ENCODE measurements around the gene CYP27A1.

Gene CYP27A1

GRCh38 chr2:218743068-218743467, 38.9 kb upstream of the CYP27A1 start:
- DNase-seq, result no peak
- in situ Hi-C loops (cut with HindIII; ENCODE audit: low pct_ligation_motif_present, low sequenced_read_pairs), result no loop called here
- Histone ChIP-seq H3K4me3 (ENCODE audit: low read depth, low read length) (no peak overlapping the region), H3K36me3 (replicated peaks) (peaks cover 40% of the 10 kb centered on the region), H3K27ac (no peak overlapping the region), H3K27me3 (replicated peaks) (no peaks in the 10 kb centered on the region)
- TF ChIP-seq CTCF (IDR thresholded peaks at IDR 0.05; ENCODE audit: low read depth, low read length, missing control alignments), result no peak

- no peak for DNase-seq
- Histone ChIP-seq H3K4me3 (ENCODE audit: low read depth, low read length) (no peak overlapping the region), H3K27me3 (replicated peaks) (no peaks in the 10 kb centered on the region), H3K27ac (no peak overlapping the region), H3K36me3 (replicated peaks) (peaks cover 42% of the 10 kb centered on the region)
- no peak for TF ChIP-seq CTCF (IDR thresholded peaks at IDR 0.05; ENCODE audit: low read depth, low read length, missing control alignments)
- in situ Hi-C loops (cut with HindIII; ENCODE audit: low pct_ligation_motif_present, low sequenced_read_pairs), result no loop called here
Measured at GRCh38 chr2:218744615-218745014, 37.3 kb upstream of the CYP27A1 start.

GRCh38 chr2:218745160-218745558, 36.8 kb upstream of the CYP27A1 start:
- Histone ChIP-seq H3K4me3 (ENCODE audit: low read depth, low read length) (no peak overlapping the region), H3K27ac (no peak overlapping the region), H3K36me3 (replicated peaks) (peaks cover 47% of the 10 kb centered on the region), H3K27me3 (replicated peaks) (no peaks in the 10 kb centered on the region)
- in situ Hi-C loops (cut with HindIII; ENCODE audit: low pct_ligation_motif_present, low sequenced_read_pairs), result no loop called here
- TF ChIP-seq CTCF (IDR thresholded peaks at IDR 0.05; ENCODE audit: low read depth, low read length, missing control alignments), result no peak
- no peak for DNase-seq

DNA sequence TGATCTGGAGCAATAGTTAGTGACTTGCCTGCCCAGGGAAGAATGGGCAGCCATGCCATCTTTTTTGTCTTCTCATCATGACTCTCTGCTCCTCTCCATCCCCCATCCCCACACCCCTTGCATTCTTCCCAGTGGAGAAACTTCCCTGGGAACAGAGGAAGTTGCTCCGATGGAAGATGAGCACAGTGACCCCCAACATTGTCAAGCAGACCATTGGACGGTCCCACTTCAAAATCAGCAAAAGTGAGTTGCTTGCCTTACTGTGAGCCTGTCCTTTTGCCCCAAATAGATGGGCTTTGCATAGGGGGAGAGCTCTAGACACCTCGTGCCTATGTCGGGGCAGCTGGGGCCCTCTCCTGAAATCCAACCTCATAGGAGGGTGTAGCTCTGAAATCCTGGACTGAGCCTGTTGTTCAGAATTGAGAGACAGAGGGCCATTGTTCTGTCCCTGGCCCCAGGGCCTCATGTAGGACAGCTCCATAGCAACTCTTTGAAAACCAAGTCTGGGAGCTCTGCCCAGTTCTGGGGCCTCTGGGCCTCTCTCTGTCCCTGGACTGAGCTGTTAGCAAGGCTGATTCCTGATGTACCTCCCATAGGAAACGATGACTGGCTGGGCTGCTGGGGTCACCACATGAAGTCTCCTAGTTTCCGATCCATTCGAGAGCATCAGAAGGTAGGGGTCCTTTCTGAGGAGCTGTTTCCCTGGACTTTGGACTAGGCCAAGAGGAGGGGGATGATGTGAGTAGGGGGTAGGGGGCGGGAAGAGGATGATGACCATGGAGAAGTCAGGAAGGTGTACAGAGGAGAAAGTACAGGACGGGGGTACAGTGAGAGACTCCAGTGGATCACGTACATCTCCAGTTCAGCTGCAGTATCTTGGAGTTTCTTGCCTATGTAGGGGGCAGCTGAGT, 36.1 kb upstream of the CYP27A1 start:
- in situ Hi-C loops (cut with HindIII; ENCODE audit: low pct_ligation_motif_present, low sequenced_read_pairs), result no loop called here
- TF ChIP-seq CTCF (IDR thresholded peaks at IDR 0.05; ENCODE audit: low read depth, low read length, missing control alignments), result no peak

GRCh38 chr2:218746470-218746795, 35.5 kb upstream of the CYP27A1 start:
- H3K27me3 ChIP-seq (replicated peaks), result no peaks in the 10 kb centered on the region
- DNase-seq, result no peak
- in situ Hi-C loops (cut with HindIII; ENCODE audit: low pct_ligation_motif_present, low sequenced_read_pairs), result no loop called here
- H3K36me3 ChIP-seq (replicated peaks), result peaks cover 49% of the 10 kb centered on the region
- H3K4me3 ChIP-seq (ENCODE audit: low read depth, low read length), result no peak overlapping the region
- no peak overlapping the region for H3K27ac ChIP-seq
- no peak for TF ChIP-seq CTCF (IDR thresholded peaks at IDR 0.05; ENCODE audit: low read depth, low read length, missing control alignments)

More for the DNA sequence above, 36.1 kb upstream of the CYP27A1 start:
- H3K36me3 ChIP-seq (replicated peaks), result peaks cover 50% of the 10 kb centered on the region
- no peak overlapping the region for H3K27ac ChIP-seq
- H3K27me3 ChIP-seq (replicated peaks), result no peaks in the 10 kb centered on the region
- H3K4me3 ChIP-seq (ENCODE audit: low read depth, low read length), result no peak overlapping the region
- peak; percentile 18 for DNase-seq

DNA sequence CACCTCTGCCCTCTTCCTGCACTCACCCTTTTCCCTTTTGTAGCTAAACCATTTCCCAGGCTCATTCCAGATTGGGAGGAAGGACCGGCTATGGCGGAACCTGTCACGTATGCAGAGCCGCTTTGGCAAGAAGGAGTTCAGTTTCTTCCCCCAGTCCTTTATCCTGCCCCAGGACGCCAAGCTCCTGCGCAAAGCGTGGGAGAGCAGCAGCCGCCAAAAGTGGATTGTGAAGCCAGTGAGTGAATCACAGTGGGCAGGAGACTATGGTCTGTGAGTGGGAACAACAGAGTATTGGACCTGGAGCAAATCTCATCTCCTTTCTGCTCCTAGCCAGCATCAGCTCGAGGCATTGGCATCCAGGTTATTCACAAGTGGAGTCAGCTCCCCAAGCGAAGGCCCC, 35.0 kb upstream of the CYP27A1 start:
- in situ Hi-C loops (cut with HindIII; ENCODE audit: low pct_ligation_motif_present, low sequenced_read_pairs), result no loop called here
- peaks cover 49% of the 10 kb centered on the region for H3K36me3 ChIP-seq (replicated peaks)
- no peak overlapping the region for H3K4me3 ChIP-seq (ENCODE audit: low read depth, low read length)

More for the DNA sequence above, 35.0 kb upstream of the CYP27A1 start:
- H3K27ac ChIP-seq, result no peak overlapping the region
- DNase-seq, result no peak
- H3K27me3 ChIP-seq (replicated peaks), result no peaks in the 10 kb centered on the region
- TF ChIP-seq CTCF (IDR thresholded peaks at IDR 0.05; ENCODE audit: low read depth, low read length, missing control alignments), result no peak

All from brain microvascular endothelial cell (primary cell).